Measurements from ENCODE around the gene BACE2.
"Not testable (repeated sequence)": the region's sequence is repeated elsewhere in the genome, so short reads cannot be mapped to it uniquely, and the experiment has no call there.

BACE2 gene

GRCh38 chr21:41186755-41187536 is 19.0 kb downstream of the BACE2 start:
- no peak for DNase-seq

GRCh38 chr21:41187537-41188025 is 19.6 kb downstream of the BACE2 start:
- DNase-seq = no peak

GRCh38 chr21:41188486-41189149 is 20.7 kb downstream of the BACE2 start:
- DNase-seq = no peak

GRCh38 chr21:41189150-41189745 is 21.3 kb downstream of the BACE2 start:
- DNase-seq = no peak

- not testable (repeated sequence) for DNase-seq
Measured at GRCh38 chr21:41192552-41192951, 24.6 kb downstream of the BACE2 start.

GRCh38 chr21:41195311-41195710 is 27.4 kb downstream of the BACE2 start:
- DNase-seq = no peak

- no peak for DNase-seq
Measured at GRCh38 chr21:41196993-41197392, 29.0 kb downstream of the BACE2 start.

GRCh38 chr21:41197582-41197981 is 29.6 kb downstream of the BACE2 start:
- no peak for DNase-seq

GRCh38 chr21:41198647-41199046 is 30.7 kb downstream of the BACE2 start:
- not testable (repeated sequence) for DNase-seq

- DNase-seq = no peak
Measured at GRCh38 chr21:41199123-41199522, 31.2 kb downstream of the BACE2 start.

GRCh38 chr21:41199588-41199987 is 31.6 kb downstream of the BACE2 start:
- DNase-seq = no peak

- no peak for DNase-seq
Measured at GRCh38 chr21:41201385-41201784, 33.4 kb downstream of the BACE2 start.

- DNase-seq = no peak
Measured at GRCh38 chr21:41204736-41205135, 36.8 kb downstream of the BACE2 start.

- no peak for DNase-seq
Measured at GRCh38 chr21:41207401-41208375, 39.7 kb downstream of the BACE2 start.

- DNase-seq = no peak
Measured at GRCh38 chr21:41208376-41208763, 40.4 kb downstream of the BACE2 start.

- no peak for DNase-seq
Measured at GRCh38 chr21:41209016-41209619, 41.2 kb downstream of the BACE2 start.

GRCh38 chr21:41210426-41211059 is 42.6 kb downstream of the BACE2 start:
- no peak for DNase-seq

GRCh38 chr21:41211060-41211805 is 43.3 kb downstream of the BACE2 start:
- no peak for DNase-seq

GRCh38 chr21:41213021-41213420 is 45.1 kb downstream of the BACE2 start:
- no peak for DNase-seq

- DNase-seq = no peak
Measured at GRCh38 chr21:41215856-41216408, 48.0 kb downstream of the BACE2 start.

GRCh38 chr21:41216486-41216885 is 48.5 kb downstream of the BACE2 start:
- no peak for DNase-seq

All from effector CD8-positive, alpha-beta T cell (primary cell).